Fibroblast of the conjunctiva (primary cell): ENCODE data around the gene STOML3.
A peak's percentile ranks its signal among the peaks of the same experiment; 100 is the strongest.
"Not testable (repeated sequence)": the region's sequence is repeated elsewhere in the genome, so short reads cannot be mapped to it uniquely, and the experiment has no call there.

Experiments
- DNase-seq: peaks from one replicate; pipeline ENCODE4 v3.0.0-alpha.2; 2010; ENCODE audit warnings: low read depth

STOML3 gene

GRCh38 chr13:38990693-38991092 lies at the start of gene STOML3:
STOML3 (minus strand) TSS chr13:38990831; CDS start chr13:38990721, 110 bp downstream.
- no peak for DNase-seq

DNA sequence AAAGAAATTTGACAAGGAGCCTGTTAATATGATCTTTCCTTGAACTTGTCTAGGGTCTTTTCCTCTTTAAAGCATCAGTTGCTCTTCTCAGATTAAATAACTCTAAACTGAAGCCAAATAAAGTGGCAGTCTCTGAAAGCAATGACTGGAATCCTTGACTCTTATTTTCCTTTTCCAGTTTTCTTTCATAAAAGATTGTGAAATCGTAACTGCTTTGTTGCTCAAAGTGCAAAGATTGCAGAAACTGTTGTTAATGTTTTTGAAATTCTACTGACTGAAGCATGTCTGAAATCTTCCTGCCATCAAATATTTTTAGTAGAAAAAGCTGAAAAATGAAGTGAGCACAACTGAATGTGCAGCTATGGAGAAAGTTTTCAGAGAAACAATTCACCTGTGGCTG lies 49.6 kb upstream of the STOML3 start:
- DNase-seq: no peak

DNA sequence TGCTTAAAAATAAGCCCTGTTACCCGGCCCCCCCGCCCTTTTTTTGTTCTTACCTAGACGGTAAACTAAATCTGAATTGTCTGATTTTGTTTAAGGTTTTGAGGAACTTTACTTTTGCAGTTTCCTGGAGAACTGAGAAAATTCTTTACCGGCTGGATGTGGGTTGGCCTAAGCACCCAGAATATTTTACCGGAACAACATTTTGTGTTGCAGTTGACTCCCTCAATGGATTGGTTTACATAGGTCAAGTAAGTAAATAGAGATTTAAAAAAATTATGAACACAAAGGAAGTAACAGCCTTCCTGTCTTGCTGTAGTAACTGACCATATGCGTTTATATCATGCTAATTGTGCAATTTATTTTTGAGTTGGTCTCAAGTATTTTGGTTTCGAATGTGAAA lies 48.4 kb upstream of the STOML3 start:
- no peak for DNase-seq

DNA sequence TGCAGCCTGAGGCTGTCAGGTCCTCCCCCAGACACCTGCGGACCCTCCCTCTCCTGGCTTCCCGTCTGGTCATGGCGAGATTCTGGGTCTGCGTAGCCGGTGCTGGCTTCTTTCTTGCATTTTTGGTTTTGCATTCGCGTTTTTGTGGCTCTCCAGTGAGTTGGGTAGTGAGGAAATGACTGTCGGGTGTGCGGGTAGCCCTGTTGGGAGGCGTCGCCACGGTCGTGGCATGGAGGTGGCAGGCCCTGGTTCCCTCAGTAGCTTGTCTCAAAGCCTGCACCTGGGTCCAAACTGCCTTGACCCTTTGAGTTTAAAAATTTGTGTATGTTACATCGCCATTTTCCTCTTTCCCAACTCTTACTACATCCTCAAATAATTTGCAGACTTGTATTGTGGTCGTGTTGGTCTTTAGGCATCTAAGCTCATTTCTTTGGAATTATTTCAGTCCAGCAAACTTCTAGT lies 48.0 kb upstream of the STOML3 start:
- DNase-seq: no peak

DNA sequence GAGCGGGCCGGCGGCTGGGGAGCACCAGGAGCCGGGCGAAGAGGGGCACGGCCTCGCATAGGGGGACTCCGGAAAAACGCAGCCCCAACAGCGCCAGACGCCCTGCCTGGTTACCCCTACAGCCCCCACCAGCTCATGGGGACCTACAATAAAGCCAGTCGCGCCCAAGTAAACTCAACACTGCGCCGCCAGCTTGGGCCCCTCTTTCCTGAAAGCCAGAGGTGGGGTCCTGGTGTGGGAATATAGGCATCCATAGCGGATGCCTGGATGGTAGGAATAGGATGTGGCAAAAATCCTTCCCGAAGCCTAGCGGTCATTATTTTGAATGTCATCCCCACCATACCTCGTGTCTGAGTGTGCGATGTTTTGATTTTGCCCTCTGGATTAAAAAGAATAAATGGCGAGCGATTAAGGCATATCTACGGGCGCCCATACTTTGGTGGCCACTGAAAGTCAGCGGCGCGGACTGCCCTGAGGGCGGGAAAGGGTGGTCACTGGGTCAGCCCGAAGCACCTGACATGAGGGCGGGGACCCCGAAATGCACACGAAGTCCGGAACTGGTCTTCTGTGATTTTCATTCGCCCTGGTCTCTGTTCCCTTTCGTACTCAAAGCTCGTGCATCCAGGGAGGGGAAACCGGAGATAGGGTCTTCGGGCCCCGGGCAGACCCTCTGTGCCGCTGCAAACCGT lies 47.4 kb upstream of the STOML3 start, which contains the start of the genes NHLRC3 and PROSER1:
NHLRC3 (plus strand) TSS at position 577 of the 689 bp plus-strand sequence. CDS start 184 bp downstream, outside the sequence.
PROSER1 (minus strand) TSS at position 210 of the 689 bp plus-strand sequence. CDS start 847 bp downstream, outside the sequence.
- DNase-seq: peak; percentile 94

DNA sequence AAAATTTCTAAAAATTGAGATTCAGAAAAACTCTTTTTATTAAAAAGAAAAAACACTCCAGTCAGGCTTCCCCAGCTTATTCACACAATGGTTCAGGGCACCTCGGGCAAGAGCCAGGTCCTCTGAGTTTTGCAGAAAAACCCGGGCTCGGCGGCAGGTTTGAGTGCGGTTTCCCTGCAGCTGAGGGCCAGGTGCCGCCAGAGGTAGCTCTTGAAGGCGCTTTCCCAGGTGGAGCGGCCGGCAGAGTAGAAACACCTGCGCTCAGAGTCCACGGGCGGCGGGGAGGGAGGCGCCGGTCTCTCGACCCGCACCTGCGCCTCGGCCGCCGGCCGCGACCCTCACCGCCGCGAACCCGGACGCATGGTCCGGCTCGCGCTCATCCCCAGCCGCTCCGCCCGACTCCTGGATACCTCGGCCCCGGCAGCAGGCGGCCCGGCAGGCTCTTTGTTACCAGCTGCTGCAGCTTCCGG lies 46.8 kb upstream of the STOML3 start:
- no peak for DNase-seq

- DNase-seq: peak; percentile 10
These were observed 45.6 kb upstream of the STOML3 start for GRCh38 chr13:39036212-39036611.

- no peak for DNase-seq
These were observed 45.2 kb upstream of the STOML3 start for GRCh38 chr13:39035799-39036198.

DNA sequence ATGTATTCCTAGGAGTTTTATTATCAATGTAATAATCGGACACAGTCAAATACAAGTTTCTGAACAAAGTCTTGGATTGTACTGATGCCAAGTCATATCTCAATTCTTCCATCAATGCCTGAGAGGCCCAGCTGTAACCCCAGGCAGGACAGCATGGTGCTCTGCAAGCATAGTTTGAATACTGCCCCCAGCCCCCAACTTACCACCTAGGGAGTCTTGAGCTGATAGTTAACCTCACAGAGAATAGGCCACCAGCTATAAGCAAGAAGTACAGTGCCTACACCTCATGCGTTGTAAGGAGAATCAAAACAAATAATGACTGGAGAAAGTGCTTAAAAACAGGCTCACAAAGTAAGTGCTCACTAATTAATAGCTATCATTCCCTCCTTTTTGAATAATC lies 44.6 kb upstream of the STOML3 start:
- no peak for DNase-seq

DNA sequence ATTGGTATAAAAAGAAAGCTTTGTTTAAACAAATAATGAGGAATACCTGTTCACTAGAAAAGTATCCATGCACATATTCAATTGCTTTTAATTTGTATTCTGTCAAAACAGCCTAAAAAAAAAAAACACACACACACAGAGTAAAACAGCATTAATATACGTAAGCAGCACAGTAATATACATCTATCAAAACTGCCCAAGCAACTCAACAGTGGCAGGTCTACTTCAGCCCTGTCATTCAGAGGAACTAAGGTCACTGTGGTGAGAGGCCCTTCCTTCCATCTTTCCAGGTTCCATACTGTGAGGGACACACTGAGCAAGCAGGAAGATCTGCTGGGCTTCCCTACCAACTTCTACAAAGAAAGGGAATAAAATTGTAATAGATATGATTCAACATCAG lies 43.5 kb upstream of the STOML3 start:
- no peak for DNase-seq

GRCh38 chr13:39032150-39032549 lies 41.5 kb upstream of the STOML3 start:
- DNase-seq: no peak

GRCh38 chr13:39025433-39025839 lies 34.8 kb upstream of the STOML3 start:
- no peak for DNase-seq

- no peak for DNase-seq
These were observed 33.1 kb upstream of the STOML3 start for GRCh38 chr13:39023761-39024160.

DNA sequence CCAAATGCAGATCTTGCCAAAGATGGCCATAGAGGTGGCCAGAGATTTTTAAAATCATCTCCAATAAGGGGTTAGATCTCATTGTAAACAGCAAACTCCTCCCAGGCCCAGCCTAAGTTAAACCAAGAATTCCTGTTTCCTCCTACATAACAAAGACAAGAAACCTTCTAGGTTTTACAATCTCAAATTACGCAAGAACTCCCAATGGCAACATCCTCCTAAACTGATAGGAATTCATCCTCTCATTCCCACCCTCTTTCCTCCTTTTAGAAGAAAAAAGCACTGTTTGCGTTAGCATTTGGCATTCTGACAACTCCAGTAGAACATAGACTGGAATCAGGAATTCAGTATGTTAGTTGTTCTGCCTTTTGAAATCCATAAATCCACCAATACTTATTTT lies 32.7 kb upstream of the STOML3 start:
- DNase-seq: no peak

DNA sequence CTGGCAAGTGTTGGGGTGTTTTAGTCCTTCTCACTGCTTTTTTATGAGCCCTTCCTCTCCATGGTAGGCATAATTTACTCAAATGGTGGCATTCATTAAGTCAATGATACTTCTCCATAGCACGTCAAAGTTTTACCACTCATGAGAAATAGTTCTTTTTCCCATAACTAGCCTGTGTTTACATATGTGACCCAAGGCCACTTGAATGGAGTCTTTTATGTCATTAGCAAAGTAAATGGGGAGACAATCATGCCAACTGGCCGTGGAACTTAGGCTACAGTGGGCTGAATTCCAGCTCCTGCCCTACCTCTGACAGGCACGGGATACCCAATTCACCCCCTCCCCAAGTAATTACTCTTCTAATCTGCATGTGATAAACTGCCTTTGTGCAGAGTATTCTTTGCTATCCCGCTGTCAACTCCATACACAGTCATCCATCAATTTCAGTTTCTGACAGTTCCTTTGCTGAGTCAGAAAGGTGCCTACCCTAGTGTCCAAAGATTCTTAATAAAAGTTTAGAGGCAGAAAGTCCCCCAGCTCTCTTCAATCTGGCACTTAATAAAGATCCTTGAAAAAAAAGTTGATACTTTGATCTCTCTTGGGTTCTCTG lies 30.3 kb upstream of the STOML3 start:
- DNase-seq: no peak

- DNase-seq: peak; percentile 1
These were observed 26.2 kb upstream of the STOML3 start for GRCh38 chr13:39016787-39017186.

DNA sequence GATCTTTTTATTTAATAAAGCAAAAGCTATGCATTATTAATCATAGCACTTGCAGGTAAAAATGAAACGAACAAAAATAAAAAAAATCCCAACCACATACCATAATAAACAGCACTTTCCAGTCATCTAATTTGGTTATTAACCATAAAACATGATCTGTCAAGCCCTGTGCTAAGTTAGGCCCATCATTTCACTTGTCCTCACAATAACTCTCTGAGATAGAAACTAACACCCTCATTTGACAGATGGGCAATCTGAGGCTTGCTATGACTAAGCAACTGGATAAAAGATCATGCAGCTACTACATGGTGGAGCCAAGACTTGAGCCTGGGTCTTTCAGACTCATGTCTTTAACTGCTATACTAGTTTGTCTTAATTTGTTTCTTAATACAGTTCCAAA lies 25.5 kb upstream of the STOML3 start:
- no peak for DNase-seq

- no peak for DNase-seq
These were observed 22.8 kb upstream of the STOML3 start for GRCh38 chr13:39013462-39013861.

- DNase-seq: no peak
These were observed 22.0 kb upstream of the STOML3 start for GRCh38 chr13:39012608-39013007.

GRCh38 chr13:39006371-39007111 lies 15.9 kb upstream of the STOML3 start:
- not testable (repeated sequence) for DNase-seq

- DNase-seq: no peak
These were observed 8.1 kb upstream of the STOML3 start for GRCh38 chr13:38998739-38999138.

- DNase-seq: no peak
These were observed 2.8 kb upstream of the STOML3 start for GRCh38 chr13:38993381-38993780.

DNA sequence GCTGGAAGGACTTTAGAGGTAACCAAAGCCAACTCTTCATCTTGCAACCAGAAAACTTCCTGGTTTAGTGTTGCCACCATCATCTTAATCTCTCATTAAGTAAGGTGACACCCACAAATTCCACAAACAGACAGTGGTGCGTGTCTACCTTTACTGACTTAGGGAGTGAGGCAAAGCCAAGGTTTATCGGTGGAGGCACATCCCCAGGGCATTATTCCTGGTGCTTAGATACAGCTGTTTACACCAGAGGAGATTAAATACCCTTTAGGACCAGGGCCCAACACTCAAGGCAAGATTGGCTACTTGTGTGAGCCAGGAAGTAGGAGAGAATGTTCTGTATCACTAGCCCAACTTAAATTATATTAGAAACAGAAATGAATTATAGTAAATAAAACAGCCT lies 9.5 kb downstream of the STOML3 start:
- no peak for DNase-seq
